GOT3 (cell line): ENCODE data around the gene CNOT10.
"Not testable (repeated sequence)": the region's sequence is repeated elsewhere in the genome, so short reads cannot be mapped to it uniquely, and the experiment has no call there.

Experiments
- DNase-seq: peaks from one replicate; lab custom pipeline; 2025; ENCODE audit warnings: mixed read lengths; lab: John Stamatoyannopoulos, UW

The CNOT10 gene

GRCh38 chr3:32696523-32696922 is 11.5 kb downstream of the CNOT10 start:
- no peak for DNase-seq

- DNase-seq: no peak
Observed at GRCh38 chr3:32698506-32698905, 13.5 kb downstream of the CNOT10 start.

GRCh38 chr3:32699429-32699828 is 14.4 kb downstream of the CNOT10 start:
- no peak for DNase-seq

GRCh38 chr3:32700244-32700643 is 15.3 kb downstream of the CNOT10 start:
- no peak for DNase-seq

- DNase-seq: no peak
Observed at GRCh38 chr3:32703491-32703972, 18.5 kb downstream of the CNOT10 start.

- DNase-seq: no peak
Observed at GRCh38 chr3:32705232-32705631, 20.2 kb downstream of the CNOT10 start.

GRCh38 chr3:32706348-32707025 is 21.5 kb downstream of the CNOT10 start:
- DNase-seq: no peak

- DNase-seq: no peak
Observed at GRCh38 chr3:32707026-32707370, 22.0 kb downstream of the CNOT10 start.

- no peak for DNase-seq
Observed at GRCh38 chr3:32708672-32709283, 23.8 kb downstream of the CNOT10 start.

GRCh38 chr3:32709346-32709745 is 24.4 kb downstream of the CNOT10 start:
- no peak for DNase-seq

- no peak for DNase-seq
Observed at GRCh38 chr3:32712506-32713055, 27.6 kb downstream of the CNOT10 start.

- DNase-seq: no peak
Observed at GRCh38 chr3:32713181-32713580, 28.2 kb downstream of the CNOT10 start.

GRCh38 chr3:32719335-32719734 is 34.3 kb downstream of the CNOT10 start:
- DNase-seq: no peak

- no peak for DNase-seq
Observed at GRCh38 chr3:32719931-32720330, 34.9 kb downstream of the CNOT10 start.

GRCh38 chr3:32725721-32726120 is 40.7 kb downstream of the CNOT10 start:
- no peak for DNase-seq

GRCh38 chr3:32733631-32734229 is 48.7 kb downstream of the CNOT10 start:
- DNase-seq: no peak

- no peak for DNase-seq
Observed at GRCh38 chr3:32734756-32735155, 49.8 kb downstream of the CNOT10 start.

- DNase-seq: not testable (repeated sequence)
Observed at GRCh38 chr3:32743470-32743869, 58.5 kb downstream of the CNOT10 start.

GRCh38 chr3:32743934-32744333 is 58.9 kb downstream of the CNOT10 start:
- no peak for DNase-seq

GRCh38 chr3:32751377-32751776 is 66.4 kb downstream of the CNOT10 start:
- DNase-seq: no peak

- DNase-seq: no peak
Observed at GRCh38 chr3:32755761-32756160, 70.8 kb downstream of the CNOT10 start.

- DNase-seq: no peak
Observed at GRCh38 chr3:32757618-32758374, 72.8 kb downstream of the CNOT10 start.
